H9 (cell line): ENCODE data around the gene TMEM204. TPM values are rescaled to one million over a fixed set of nuclear protein-coding genes. Genes with fewer than 3 reads are reported as not detected.
A peak's percentile ranks its signal among the peaks of the same experiment; 100 is the strongest.

ENCODE experiments used
- DNase-seq: peaks from one replicate; pipeline ENCODE4 v3.0.0-alpha.2; 2017
- H2AFZ ChIP-seq: one replicate; pipeline ENCODE4 v1.6.1; 2013; ENCODE audit warnings: mild to moderate bottlenecking, low read length, control low read depth, moderate library complexity
- H2AK5ac ChIP-seq: 2 replicates; pipeline ENCODE4 v1.6.1; 2013; ENCODE audit warnings: low read length, control low read depth, mixed read lengths; ENCODE audit not compliant: insufficient read length
- H2BK120ac ChIP-seq: one replicate; pipeline ENCODE4 v1.6.1; 2013; ENCODE audit warnings: low read depth, mild to moderate bottlenecking, low read length, control low read depth, inconsistent platforms; ENCODE audit not compliant: poor library complexity, severe bottlenecking
- H2BK12ac ChIP-seq: 2 replicates; pipeline ENCODE4 v1.6.1; 2013; ENCODE audit warnings: low read length, control low read depth, mixed read lengths, low read depth; ENCODE audit not compliant: insufficient read length
- H2BK15ac ChIP-seq: 2 replicates; pipeline ENCODE4 v1.6.1; 2013; ENCODE audit warnings: low read depth, low read length, control low read depth
- H2BK20ac ChIP-seq: one replicate; pipeline ENCODE4 v1.6.1; 2013; ENCODE audit warnings: low read depth, mild to moderate bottlenecking, low read length, control low read depth, inconsistent platforms; ENCODE audit not compliant: poor library complexity, severe bottlenecking
- H2BK5ac ChIP-seq: 2 replicates; pipeline ENCODE4 v1.6.1; 2013; ENCODE audit warnings: low read length, control low read depth, mixed read lengths; ENCODE audit not compliant: insufficient read length
- H3K14ac ChIP-seq: 2 replicates; pipeline ENCODE4 v1.6.1; 2013; ENCODE audit warnings: low read length, control low read depth; ENCODE audit not compliant: insufficient read depth
- H3K18ac ChIP-seq: 2 replicates; pipeline ENCODE4 v1.6.1; 2013; ENCODE audit warnings: low read depth, mild to moderate bottlenecking, mixed read lengths, low read length, control low read depth; ENCODE audit not compliant: insufficient read length
- H3K23ac ChIP-seq: 2 replicates; pipeline ENCODE4 v1.6.1; 2013; ENCODE audit warnings: low read length, control low read depth, mixed read lengths, low read depth; ENCODE audit not compliant: insufficient read length
- H3K23me2 ChIP-seq: 2 replicates; pipeline ENCODE4 v1.6.1; 2013; ENCODE audit warnings: low read depth, mild to moderate bottlenecking, mixed read lengths, low read length, control low read depth; ENCODE audit not compliant: insufficient read length, poor library complexity, severe bottlenecking
- H3K27ac ChIP-seq: 2 replicates; pipeline ENCODE4 v1.5.1; 2013; ENCODE audit warnings: low read length, control low read depth, mixed read lengths, low read depth; ENCODE audit not compliant: insufficient read length
- H3K27me3 ChIP-seq: 2 replicates; pipeline ENCODE4 v1.6.1; 2013; ENCODE audit warnings: low read length, control low read depth, inconsistent platforms; ENCODE audit not compliant: insufficient read depth
- H3K4ac ChIP-seq: 2 replicates; pipeline ENCODE4 v1.6.1; 2013; ENCODE audit warnings: low read depth, mild to moderate bottlenecking, control low read depth, inconsistent platforms, low read length, moderate library complexity
- H3K4me1 ChIP-seq: 2 replicates; pipeline ENCODE4 v1.6.1; 2013; ENCODE audit warnings: low read length, control low read depth, inconsistent platforms; ENCODE audit not compliant: insufficient read depth
- H3K4me2 ChIP-seq: 2 replicates; pipeline ENCODE4 v1.6.1; 2013; ENCODE audit warnings: low read length, control low read depth, mixed read lengths; ENCODE audit not compliant: insufficient read length, insufficient read depth
- H3K56ac ChIP-seq: 2 replicates; pipeline ENCODE4 v1.6.1; 2013; ENCODE audit warnings: low read depth, mild to moderate bottlenecking, mixed read lengths, low read length, control low read depth; ENCODE audit not compliant: insufficient read length
- H3K79me1 ChIP-seq: 2 replicates; pipeline ENCODE4 v1.6.1; 2013; ENCODE audit warnings: low read depth, mild to moderate bottlenecking, moderate library complexity, low read length, control low read depth, inconsistent platforms; ENCODE audit not compliant: insufficient read depth, poor library complexity, severe bottlenecking
- H3K79me2 ChIP-seq: 2 replicates; pipeline ENCODE4 v1.6.1; 2013; ENCODE audit warnings: low read length, control low read depth, inconsistent platforms; ENCODE audit not compliant: insufficient read depth
- H3K9ac ChIP-seq: 2 replicates; pipeline ENCODE4 v1.6.1; 2013; ENCODE audit warnings: low read length, control low read depth, mixed read lengths; ENCODE audit not compliant: insufficient read length; ENCODE audit errors: extremely low read depth
- H3K9me3 ChIP-seq: one replicate; pipeline ENCODE4 v1.6.1; 2013; ENCODE audit warnings: low read depth, low read length, inconsistent platforms; ENCODE audit not compliant: control insufficient read depth
- H3T11ph ChIP-seq: one replicate; pipeline ENCODE4 v1.6.1; 2013; ENCODE audit warnings: mild to moderate bottlenecking, low read length, control low read depth, inconsistent platforms
- H4K20me1 ChIP-seq: one replicate; pipeline ENCODE4 v1.6.1; 2013; ENCODE audit not compliant: control insufficient read depth, insufficient read length, insufficient read depth
- H4K5ac ChIP-seq: 2 replicates; pipeline ENCODE4 v1.6.1; 2013; ENCODE audit warnings: low read depth, mild to moderate bottlenecking, mixed read lengths, low read length, control low read depth; ENCODE audit not compliant: insufficient read length
- H4K8ac ChIP-seq: replicated peaks from 2 replicates; pipeline ENCODE4 v1.6.1; 2013; ENCODE audit warnings: low read length, control low read depth, mixed read lengths, low read depth; ENCODE audit not compliant: insufficient read length
- H4K91ac ChIP-seq: 2 replicates; pipeline ENCODE4 v1.6.1; 2013; ENCODE audit warnings: low read depth, mild to moderate bottlenecking, moderate library complexity, mixed read lengths, low read length, control low read depth; ENCODE audit not compliant: insufficient read length
- H3K27ac Mint-ChIP-seq, 3 experiments: 2 replicates in 2 of 3; 3 replicates in 1 of 3; pipeline ENCODE4 v1.8.0; 2020 to 2021; ENCODE audit warnings: mixed read lengths in 3 of 3, mild to moderate bottlenecking in 1 of 3, moderate library complexity in 1 of 3
- H3K27me3 Mint-ChIP-seq: 2 replicates; pipeline ENCODE4 v1.8.0; 2021; ENCODE audit warnings: low read depth, mild to moderate bottlenecking, moderate library complexity, mixed read lengths
- H3K36me3 Mint-ChIP-seq, 3 experiments: 2 replicates in 2 of 3; 3 replicates in 1 of 3; pipeline ENCODE4 v1.8.0; 2020 to 2021; ENCODE audit warnings: low read depth in 3 of 3, mixed read lengths in 3 of 3; ENCODE audit not compliant: insufficient read depth in 1 of 3
- H3K4me1 Mint-ChIP-seq, 2 experiments: 2 replicates each; pipeline ENCODE4 v1.8.0; 2020; ENCODE audit warnings: mixed read lengths in 2 of 2
- H3K4me3 Mint-ChIP-seq, 2 experiments: 2 replicates in 1 of 2; 3 replicates in 1 of 2; pipeline ENCODE4 v1.8.0; 2020 to 2021; ENCODE audit warnings: mild to moderate bottlenecking in 2 of 2, mixed read lengths in 2 of 2, moderate library complexity in 1 of 2
- H3K9me3 Mint-ChIP-seq, 2 experiments: 2 replicates in 1 of 2; 3 replicates in 1 of 2; pipeline ENCODE4 v1.8.0; 2020; ENCODE audit warnings: mild to moderate bottlenecking in 2 of 2, mixed read lengths in 2 of 2, moderate library complexity in 1 of 2
- CTCF ChIP-seq: fragments of 200-600 bp; sonication (generic); conservative IDR thresholded peaks from 3 replicates; pipeline ENCODE4 v1.8.0; 2021; ENCODE audit warnings: antibody characterized with exemption, mild to moderate bottlenecking
- WGBS: extraction: QIAGEN DNeasy Blood & Tissue Kit; methylation state at CpG from one replicate; pipeline ENCODE4 v1.1.7; 2013; ENCODE audit warnings: missing lambda C conversion rate, low lambda C conversion rate, mixed read lengths; ENCODE audit not compliant: insufficient read length; ENCODE audit errors: extremely low coverage; 5-methylcytosine and 5-hydroxymethylcytosine counted together
- total RNA-seq: library from RNA; stranded (reverse); gene quantifications from 2 replicates; pipeline ENCODE4 v1.2.1, GENCODE V29; 2021

The TMEM204 gene
- total RNA-seq, 1 experiment from 2014 or later = not detected

DNA sequence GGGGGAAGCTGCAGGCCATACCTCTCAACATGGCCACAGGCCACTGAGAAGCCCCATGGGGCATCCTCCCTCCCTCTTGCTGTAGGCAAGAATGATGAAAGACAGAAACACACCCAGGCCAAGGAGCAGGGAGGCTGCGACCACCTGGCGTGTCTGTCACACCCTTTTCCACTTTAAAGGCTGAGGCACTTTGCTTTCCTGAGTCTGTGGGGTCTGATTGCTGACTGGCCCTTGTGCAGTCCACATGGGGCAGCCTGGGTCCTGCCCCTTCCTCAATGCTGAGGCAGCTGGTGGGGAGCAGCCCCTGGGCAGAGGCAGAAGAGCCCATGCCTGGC, 8.7 kb downstream of the TMEM204 start:
- TF ChIP-seq CTCF = no peak

More for the DNA sequence above, 8.7 kb downstream of the TMEM204 start:
- Histone ChIP-seq H3K9me3 (no peaks in the 10 kb centered on the region), H2AK5ac (no peak overlapping the region), H2BK15ac (no peak overlapping the region), H4K91ac (no peak overlapping the region), H3K79me2 (no peaks in the 10 kb centered on the region), H3K23me2 (no peaks in the 10 kb centered on the region), H2AFZ (no peak overlapping the region), H2BK12ac (no peak overlapping the region), H2BK20ac (no peak overlapping the region), H2BK120ac (no peak overlapping the region), H3K23ac (no peak overlapping the region), H3K79me1 (no peaks in the 10 kb centered on the region), H3K4ac (no peak overlapping the region), H4K8ac (no peak overlapping the region), H4K5ac (no peak overlapping the region), H3T11ph (no peak overlapping the region), H4K20me1 (no peaks in the 10 kb centered on the region), H2BK5ac (no peak overlapping the region), H3K18ac (no peak overlapping the region), H3K9ac (no peak overlapping the region), H3K27me3 (no peaks in the 10 kb centered on the region), H3K4me1 (no peaks in the 10 kb centered on the region), H3K27ac (no peak overlapping the region), H3K56ac (no peak overlapping the region), H3K4me2 (no peak overlapping the region), H3K14ac (no peak overlapping the region)
- Mint-ChIP-seq H3K27me3 (no peaks in the 10 kb centered on the region), H3K9me3 (no peaks in the 10 kb centered on the region), H3K36me3 (no peaks in the 10 kb centered on the region; a peak in 1 of 7 replicates), H3K4me1 (peaks cover 2 to 3% of the 10 kb centered on the region in 2 experiments; a peak in 2 of 4 replicates), H3K27ac (peak overlapping the region in 1 of 3 experiments; percentile 28; a peak in 1 of 7 replicates), H3K4me3 (no peak overlapping the region)
- no peak for DNase-seq
- WGBS = no CpG with 5 or more reads among the region's 2 CpGs
